Activated CD4-positive, alpha-beta T cell treated with anti-CD3 and anti-CD28 coated beads, Interleukin-2, amount 10 ng/mL, durations not matched to agents 7 days and 5 days (primary cell): ENCODE results near the gene FCGR2B. TPM values are rescaled to one million over a fixed set of nuclear protein-coding genes. Genes with fewer than 3 reads are reported as not detected.
"Not testable (repeated sequence)": the region's sequence is repeated elsewhere in the genome, so short reads cannot be mapped to it uniquely, and the experiment has no call there.

Experiments
- CTCF ChIA-PET: fragments of 350-600 bp; sonication (Branson Sonifier 250); formaldehyde crosslinking; loops from one replicate; lab custom pipeline; 2021; ENCODE audit warnings: antibody characterized with exemption; lab: Charles Lee
- POLR2A ChIA-PET: fragments of 350-600 bp; sonication (Branson Sonifier 250); formaldehyde crosslinking; loops from one replicate; lab custom pipeline; 2021; ENCODE audit warnings: antibody characterized with exemption; lab: Charles Lee
- DNase-seq: peaks from one replicate; pipeline ENCODE4 v3.0.0-alpha.2; 2020
- H3K27ac Mint-ChIP-seq: one replicate; pipeline ENCODE4 v1.8.0; 2021; ENCODE audit warnings: mild to moderate bottlenecking, moderate library complexity, mixed read lengths
- H3K27me3 Mint-ChIP-seq: one replicate; pipeline ENCODE4 v1.8.0; 2021; ENCODE audit warnings: mixed read lengths
- H3K36me3 Mint-ChIP-seq: one replicate; pipeline ENCODE4 v1.8.0; 2021; ENCODE audit warnings: low read depth, mixed read lengths
- H3K4me1 Mint-ChIP-seq: one replicate; pipeline ENCODE4 v1.8.0; 2021; ENCODE audit warnings: mixed read lengths
- H3K4me3 Mint-ChIP-seq: one replicate; pipeline ENCODE4 v1.8.0; 2021; ENCODE audit warnings: mild to moderate bottlenecking, moderate library complexity, mixed read lengths
- H3K9me3 Mint-ChIP-seq: one replicate; pipeline ENCODE4 v1.8.0; 2021; ENCODE audit warnings: mixed read lengths
- total RNA-seq, 2 experiments: library from RNA; stranded (reverse); gene quantifications; one replicate each; pipeline ENCODE4 v1.2.3, GENCODE V29; 2021

The FCGR2B gene
- total RNA-seq, 2 experiments from 2014 or later: not detected

DNA sequence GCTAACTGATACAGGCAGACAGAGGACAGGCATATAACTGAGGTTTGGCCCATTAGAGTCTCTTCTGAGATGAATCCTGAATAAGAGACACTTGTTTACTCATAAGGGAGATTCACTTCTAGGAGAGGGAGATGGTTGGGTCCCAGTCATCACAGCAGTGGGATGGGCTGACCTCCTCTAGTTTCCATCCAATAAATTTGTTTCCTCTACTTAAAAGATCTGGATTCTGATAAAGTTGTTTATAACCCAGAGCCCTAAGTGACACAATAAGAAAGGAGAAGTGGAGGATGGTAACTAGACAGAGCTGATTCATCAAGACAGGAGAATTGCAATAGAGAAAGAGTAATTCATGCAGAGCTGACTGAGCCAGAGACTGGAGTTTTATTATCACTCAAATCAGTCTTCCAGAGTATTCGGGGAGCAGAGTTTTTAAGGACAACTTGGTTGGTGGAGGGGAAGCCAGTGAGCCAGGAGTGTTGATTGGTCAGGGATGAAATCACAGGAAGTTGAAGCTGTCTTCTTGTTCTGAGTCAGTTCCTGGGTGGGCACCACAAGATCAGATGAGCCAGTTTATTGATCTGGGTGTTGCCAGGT, 26.7 kb upstream of the FCGR2B start:
- Mint-ChIP-seq H3K27ac (peak overlapping the region; percentile 83), H3K4me1 (peaks cover 17% of the 10 kb centered on the region)
- POLR2A ChIA-PET, H3K27me3 Mint-ChIP-seq, H3K36me3 Mint-ChIP-seq, H3K9me3 Mint-ChIP-seq, DNase-seq, H3K4me3 Mint-ChIP-seq: not testable (repeated sequence)
- CTCF ChIA-PET: interaction anchor here (1.6 kb wide), 1 partner anchor 96 kb away, joined by 3 read pairs; no protein-coding TSS in a partner anchor

DNA sequence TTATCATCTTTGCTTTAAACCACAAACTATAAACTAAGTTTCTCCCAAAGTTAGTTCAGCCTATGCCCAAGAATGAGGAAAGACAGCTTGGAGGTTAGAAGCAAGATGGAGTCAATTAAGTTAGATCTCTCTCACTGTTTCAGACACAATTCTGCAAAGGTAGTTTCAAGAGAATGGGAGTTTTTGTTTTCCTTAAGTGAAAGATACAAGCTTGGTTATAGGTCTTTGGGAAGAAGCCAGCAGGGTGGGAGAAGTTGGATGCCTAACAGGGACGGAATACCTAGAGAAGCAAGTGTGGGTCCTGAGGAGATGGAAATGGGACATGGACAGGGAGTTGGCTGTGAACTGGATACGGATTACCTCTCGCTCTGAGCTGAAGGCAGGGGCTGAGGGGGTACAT, 26.0 kb upstream of the FCGR2B start:
- CTCF ChIA-PET: interaction anchor here (1.6 kb wide), 1 partner anchor 96 kb away, joined by 3 read pairs; no protein-coding TSS in a partner anchor
- H3K9me3 Mint-ChIP-seq, DNase-seq, H3K4me3 Mint-ChIP-seq, H3K27me3 Mint-ChIP-seq, POLR2A ChIA-PET, H3K36me3 Mint-ChIP-seq: not testable (repeated sequence)
- H3K27ac Mint-ChIP-seq: peak overlapping the region; percentile 34
- H3K4me1 Mint-ChIP-seq: peaks cover 17% of the 10 kb centered on the region

DNA sequence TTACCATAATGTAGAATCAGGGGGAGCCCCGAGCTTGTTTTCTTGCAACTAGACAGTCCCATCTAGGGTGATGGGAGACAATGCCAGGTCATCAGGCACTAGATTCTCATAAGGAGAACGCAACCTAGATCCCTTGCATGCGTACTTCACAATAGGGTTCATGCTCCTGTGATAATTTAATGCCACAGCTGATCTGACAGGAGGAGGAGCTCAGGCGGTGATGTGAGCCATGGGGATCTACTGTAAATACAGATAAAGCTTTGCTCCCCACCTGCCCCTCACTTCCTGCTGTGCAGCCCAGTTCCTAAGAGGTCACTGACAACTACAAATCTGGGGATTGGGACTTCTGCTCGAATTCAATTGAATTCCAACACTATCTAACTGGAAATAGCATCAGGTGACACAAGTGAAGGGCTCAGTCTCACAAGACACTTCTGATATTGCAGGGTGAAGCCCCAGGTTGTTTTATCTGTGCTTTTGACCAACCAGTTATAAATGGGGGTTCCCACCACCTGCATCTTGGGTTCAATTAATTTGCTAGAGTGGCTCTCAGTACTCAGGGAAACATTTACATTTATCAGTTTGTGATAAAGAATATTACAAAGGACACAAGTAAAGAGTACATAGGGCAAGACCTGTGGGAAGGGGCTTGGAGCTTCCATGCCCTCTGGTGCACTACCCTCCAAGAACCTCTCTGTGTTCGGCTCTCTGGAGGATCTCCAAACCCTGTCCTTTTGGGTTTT, 24.5 kb upstream of the FCGR2B start:
- H3K27me3 Mint-ChIP-seq, DNase-seq, H3K27ac Mint-ChIP-seq, H3K9me3 Mint-ChIP-seq, CTCF ChIA-PET, H3K36me3 Mint-ChIP-seq, POLR2A ChIA-PET, H3K4me3 Mint-ChIP-seq: not testable (repeated sequence)
- H3K4me1 Mint-ChIP-seq: peaks cover 24% of the 10 kb centered on the region

DNA sequence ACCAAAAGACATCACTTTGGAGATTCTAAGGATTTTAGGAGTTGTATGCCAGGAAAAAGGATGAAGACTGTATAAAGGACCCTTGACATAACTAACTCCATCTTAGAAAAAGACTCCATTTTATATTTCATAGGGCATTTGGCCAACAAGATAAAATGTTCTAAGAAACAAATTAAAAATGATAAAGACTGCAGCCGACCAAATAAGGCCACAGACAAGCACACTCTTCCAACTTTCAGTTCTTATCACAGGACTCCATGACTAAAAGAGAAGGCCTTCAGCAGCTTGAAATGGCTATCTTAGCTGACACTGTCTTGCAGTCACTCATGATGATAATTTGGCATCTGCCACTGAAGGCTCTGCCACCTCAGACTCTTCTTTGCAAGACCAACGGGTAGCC, 23.7 kb upstream of the FCGR2B start:
- H3K9me3 Mint-ChIP-seq, H3K27me3 Mint-ChIP-seq, H3K36me3 Mint-ChIP-seq, POLR2A ChIA-PET, H3K27ac Mint-ChIP-seq, DNase-seq, H3K4me3 Mint-ChIP-seq, CTCF ChIA-PET: not testable (repeated sequence)
- H3K4me1 Mint-ChIP-seq: peaks cover 24% of the 10 kb centered on the region

DNA sequence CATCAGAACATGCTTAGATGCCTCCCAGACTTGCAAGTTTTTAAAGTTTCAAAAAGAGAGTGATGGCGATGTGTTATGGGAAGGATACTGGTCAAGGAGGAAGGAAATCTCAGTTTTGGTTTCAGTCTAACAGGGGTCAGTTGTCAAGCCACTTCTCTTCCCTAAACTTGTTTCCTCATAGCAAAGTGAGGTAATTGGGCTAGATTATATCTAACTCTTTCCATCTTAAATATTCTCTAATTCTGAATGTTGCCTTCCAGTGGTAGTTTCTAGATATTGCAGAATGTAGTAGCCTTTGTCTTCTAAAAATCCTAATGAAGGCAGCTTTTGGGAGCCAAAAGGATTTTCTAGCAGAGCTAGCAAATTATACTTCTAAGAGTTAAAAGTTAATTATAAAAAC, 20.2 kb upstream of the FCGR2B start:
- DNase-seq, H3K27ac Mint-ChIP-seq, CTCF ChIA-PET, H3K9me3 Mint-ChIP-seq, H3K4me3 Mint-ChIP-seq, POLR2A ChIA-PET, H3K36me3 Mint-ChIP-seq: not testable (repeated sequence)
- Mint-ChIP-seq H3K27me3 (peaks cover 22% of the 10 kb centered on the region), H3K4me1 (peaks cover 10% of the 10 kb centered on the region)

DNA sequence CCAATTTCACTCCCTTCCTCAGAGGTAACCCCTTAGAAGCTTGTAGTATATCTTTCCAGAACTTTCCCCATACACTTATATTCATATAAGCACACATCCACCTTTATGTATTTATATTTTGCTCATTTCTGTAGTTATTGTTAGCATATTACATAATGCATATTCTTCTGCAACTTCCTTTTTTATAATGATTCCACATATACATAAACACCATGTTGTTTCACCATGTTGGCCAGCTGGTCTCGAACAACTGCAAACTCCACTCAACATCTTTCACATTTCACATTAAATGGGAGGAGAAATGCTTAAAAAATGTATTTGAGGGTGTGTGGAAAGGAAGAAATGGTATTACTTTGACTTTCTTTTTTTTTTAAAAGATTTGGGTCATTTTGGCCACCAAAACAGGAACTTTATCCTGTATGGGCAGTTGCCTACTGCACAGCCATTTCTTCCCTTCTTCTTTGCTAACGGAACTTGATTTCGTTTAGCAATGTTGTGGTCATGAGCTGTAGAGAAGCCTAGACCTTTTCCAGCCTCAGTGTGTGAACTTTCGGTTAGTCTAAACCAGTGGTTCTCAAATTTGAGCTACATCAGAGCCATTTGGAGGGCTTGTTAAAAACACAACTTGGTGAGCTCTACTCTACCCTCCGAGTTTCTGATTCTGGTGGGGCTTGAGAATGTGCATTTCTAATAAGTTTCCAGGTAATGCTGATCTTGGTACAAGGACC, 19.3 kb upstream of the FCGR2B start:
- H3K27me3 Mint-ChIP-seq: peaks cover 24% of the 10 kb centered on the region
- H3K4me3 Mint-ChIP-seq, DNase-seq, H3K4me1 Mint-ChIP-seq, CTCF ChIA-PET, POLR2A ChIA-PET, H3K27ac Mint-ChIP-seq, H3K9me3 Mint-ChIP-seq, H3K36me3 Mint-ChIP-seq: not testable (repeated sequence)

DNA sequence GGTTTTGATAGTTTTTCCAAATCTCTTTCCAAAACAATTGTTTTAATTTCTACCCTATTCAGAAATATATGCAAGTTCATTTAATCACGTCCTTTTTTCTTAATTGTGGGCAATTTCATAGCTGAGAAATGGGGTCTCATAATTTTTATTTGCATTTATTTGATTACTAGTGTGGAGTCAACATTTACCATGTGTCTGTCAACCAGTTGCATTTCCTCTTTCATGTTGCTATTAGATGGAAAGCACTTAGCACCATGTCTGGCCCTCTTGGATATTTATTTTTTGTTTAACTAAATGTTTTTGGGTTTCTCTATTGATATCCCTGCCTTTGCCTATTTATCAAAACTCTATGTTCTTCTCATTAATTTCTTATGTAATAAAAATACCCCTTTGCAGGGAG, 18.1 kb upstream of the FCGR2B start:
- H3K27ac Mint-ChIP-seq, CTCF ChIA-PET, H3K4me1 Mint-ChIP-seq, POLR2A ChIA-PET, H3K4me3 Mint-ChIP-seq, H3K9me3 Mint-ChIP-seq, H3K36me3 Mint-ChIP-seq, DNase-seq: not testable (repeated sequence)
- peaks cover 30% of the 10 kb centered on the region for H3K27me3 Mint-ChIP-seq

DNA sequence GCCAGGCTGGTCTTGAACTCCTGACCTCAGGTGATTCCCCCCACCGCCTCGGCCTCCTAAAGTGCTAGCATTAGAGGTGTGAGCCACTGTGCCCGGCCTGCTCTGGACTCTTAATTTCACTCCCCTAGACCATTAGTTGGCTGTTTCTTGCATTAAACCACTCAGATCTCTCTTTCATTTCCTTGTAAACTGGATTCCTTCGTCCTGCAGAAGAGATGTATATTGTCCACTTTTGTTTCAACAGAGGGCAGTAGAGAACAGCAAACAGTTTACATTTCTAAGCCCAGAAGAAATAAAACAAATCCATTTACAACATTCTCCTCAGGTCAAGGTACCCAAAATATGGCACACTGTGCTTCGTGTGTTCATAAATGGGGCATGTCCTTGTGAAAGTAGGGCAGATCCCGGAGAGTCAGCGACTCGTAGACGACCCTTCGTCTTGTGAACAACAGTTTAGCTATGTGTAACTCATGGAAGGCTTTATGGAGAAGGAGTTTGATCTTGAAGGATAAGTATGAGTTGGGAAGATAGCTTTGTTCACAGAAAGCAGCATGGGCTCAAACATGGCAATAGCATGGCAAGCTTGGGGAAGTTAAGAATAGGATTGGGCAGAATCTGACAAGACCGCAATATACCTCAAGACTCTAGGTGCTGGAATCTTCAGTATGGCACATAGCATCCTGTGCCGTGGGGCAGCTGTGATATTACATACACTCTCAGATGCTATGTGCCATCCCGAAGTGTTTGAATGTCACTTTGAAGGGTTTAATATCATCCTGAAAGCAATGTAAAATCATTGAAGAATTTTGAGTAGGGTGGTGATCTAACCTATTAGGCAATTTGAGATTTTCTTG, 15.2 kb upstream of the FCGR2B start:
- DNase-seq, H3K9me3 Mint-ChIP-seq, H3K4me1 Mint-ChIP-seq, H3K36me3 Mint-ChIP-seq, H3K4me3 Mint-ChIP-seq, POLR2A ChIA-PET, H3K27ac Mint-ChIP-seq: not testable (repeated sequence)
- H3K27me3 Mint-ChIP-seq: peaks cover 39% of the 10 kb centered on the region
- CTCF ChIA-PET: interaction anchor here (0.7 to 1.8 kb wide), 3 partner anchors 12 to 92 kb away, joined by 3 to 5 read pairs (median 3); no protein-coding TSS in a partner anchor

DNA sequence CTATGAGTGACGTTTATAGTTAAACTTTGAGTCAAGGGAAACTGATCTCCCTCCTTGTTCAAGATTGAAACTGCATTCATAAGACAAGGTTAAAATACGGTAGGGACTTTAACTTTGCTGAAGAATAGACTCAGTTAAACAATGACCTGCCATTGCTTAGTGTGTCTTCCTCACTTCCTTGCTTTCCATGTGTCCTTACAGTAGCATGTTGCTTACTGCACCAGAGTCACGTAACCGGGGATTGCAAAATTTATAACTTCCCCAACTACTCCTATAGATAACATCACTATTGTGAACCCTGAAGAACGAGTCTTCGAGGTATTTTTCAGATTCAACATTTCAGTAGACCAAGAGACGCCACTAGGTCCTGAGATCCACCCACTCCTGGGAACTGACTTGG, 9.4 kb upstream of the FCGR2B start:
- H3K36me3 Mint-ChIP-seq, CTCF ChIA-PET, H3K4me3 Mint-ChIP-seq, POLR2A ChIA-PET, DNase-seq, H3K4me1 Mint-ChIP-seq, H3K27ac Mint-ChIP-seq, H3K9me3 Mint-ChIP-seq: not testable (repeated sequence)
- H3K27me3 Mint-ChIP-seq: peaks cover 22% of the 10 kb centered on the region

DNA sequence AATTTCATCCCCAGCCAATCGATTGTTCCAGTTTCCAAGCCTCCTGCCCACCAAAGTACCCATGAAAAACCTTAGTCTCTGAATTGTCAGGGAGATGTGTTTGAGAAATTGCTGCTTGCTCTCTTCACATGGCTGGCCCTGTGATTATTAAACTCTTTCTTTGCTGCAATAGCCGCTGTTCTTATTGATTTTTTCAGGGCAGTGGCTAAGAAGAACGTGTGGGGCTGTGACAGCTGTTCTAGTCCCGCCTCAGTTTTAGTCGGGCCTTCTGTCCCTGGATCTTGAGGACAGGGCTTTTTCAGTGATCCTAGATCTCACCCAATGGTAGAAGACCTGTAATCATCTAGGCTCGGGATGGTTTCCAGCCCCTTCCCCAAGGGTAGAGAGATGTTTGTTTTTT, 9.0 kb upstream of the FCGR2B start:
- H3K4me1 Mint-ChIP-seq, CTCF ChIA-PET, H3K4me3 Mint-ChIP-seq, POLR2A ChIA-PET, H3K27ac Mint-ChIP-seq, H3K36me3 Mint-ChIP-seq, DNase-seq, H3K9me3 Mint-ChIP-seq: not testable (repeated sequence)
- peaks cover 21% of the 10 kb centered on the region for H3K27me3 Mint-ChIP-seq

DNA sequence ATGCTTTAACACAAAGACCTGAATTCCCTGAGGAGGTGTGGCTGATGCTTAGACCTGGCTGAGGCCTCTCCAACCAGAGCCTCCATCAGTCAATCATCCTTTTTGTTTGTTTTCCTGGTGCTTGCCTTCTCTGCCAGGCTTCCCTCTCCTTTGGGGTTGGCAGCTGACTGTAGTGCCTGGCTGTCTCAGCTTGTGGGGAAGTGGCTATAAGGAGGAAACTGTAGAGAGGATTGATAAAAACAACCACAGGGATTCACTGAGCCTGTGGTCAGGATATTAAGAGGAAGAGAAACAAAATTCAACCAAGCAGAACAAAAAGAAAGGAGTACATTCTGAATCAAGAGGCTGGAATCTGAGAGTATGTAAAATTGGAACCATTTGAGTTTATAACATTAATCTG, 4.4 kb upstream of the FCGR2B start:
- H3K27ac Mint-ChIP-seq, CTCF ChIA-PET, H3K9me3 Mint-ChIP-seq, H3K36me3 Mint-ChIP-seq, H3K27me3 Mint-ChIP-seq, DNase-seq, POLR2A ChIA-PET, H3K4me1 Mint-ChIP-seq, H3K4me3 Mint-ChIP-seq: not testable (repeated sequence)

DNA sequence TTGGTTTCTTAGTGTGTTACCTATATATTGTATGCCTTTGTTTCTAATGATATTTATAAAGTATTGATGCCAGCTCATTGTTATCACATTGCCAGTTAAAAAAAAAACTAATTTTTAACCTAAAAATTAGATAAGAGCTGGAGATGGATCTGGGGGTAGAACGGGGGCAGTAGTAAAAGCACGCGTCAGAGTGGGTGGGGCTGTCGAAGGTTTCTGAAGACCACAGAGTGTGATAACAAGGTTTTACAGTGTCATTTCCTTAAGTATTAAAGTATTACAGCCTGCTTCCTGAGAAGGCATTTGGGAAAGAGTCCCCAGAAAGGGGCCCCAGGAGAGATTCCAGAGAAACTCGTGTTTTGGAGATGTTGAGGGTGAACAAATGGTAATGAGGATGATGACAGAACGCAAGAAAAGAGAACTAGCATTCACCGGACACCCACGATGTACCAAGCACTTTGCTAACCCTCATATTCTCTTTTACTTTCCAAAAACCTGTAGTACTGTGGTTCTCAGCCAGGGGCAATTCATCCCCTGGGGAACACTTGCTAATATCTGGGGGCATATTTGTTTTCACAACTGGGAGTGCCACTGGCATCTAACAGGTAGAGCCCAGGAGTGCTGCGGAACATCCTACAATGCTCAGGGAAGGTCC, 1.2 kb upstream of the FCGR2B start:
- POLR2A ChIA-PET, DNase-seq, H3K27me3 Mint-ChIP-seq, H3K4me3 Mint-ChIP-seq, H3K9me3 Mint-ChIP-seq, H3K4me1 Mint-ChIP-seq, H3K36me3 Mint-ChIP-seq, H3K27ac Mint-ChIP-seq, CTCF ChIA-PET: not testable (repeated sequence)
